Stimulated activated naive B cell treated with anti-CD40 and anti-IgM and Interleukin-4, amounts not matched to agents 10 μg/mL and 1 μg/mL and 100 μg/mL, for 72 hours (primary cell): ENCODE results near the gene RNU7-1.

Source experiments
- ATAC-seq, 2 donors: fragments of 150-1000 bp; cut with Tn5 transposase; replicated peaks; 2 replicates each; pipeline ENCODE4 v1.10.0; 2021; ENCODE audit warnings: moderate library complexity in 1 of 2
- DNase-seq: peaks from one replicate; pipeline ENCODE4 v3.0.0; 2021
- H3K27ac Mint-ChIP-seq: one replicate; pipeline ENCODE4 v1.8.0; 2022; ENCODE audit warnings: mild to moderate bottlenecking, mixed read lengths
- H3K27me3 Mint-ChIP-seq, 2 donors: one replicate each; pipeline ENCODE4 v1.8.0; 2022; ENCODE audit warnings: mixed read lengths in 2 of 2
- H3K36me3 Mint-ChIP-seq, 2 donors: one replicate each; pipeline ENCODE4 v1.8.0; 2022; ENCODE audit warnings: mixed read lengths in 2 of 2, mild to moderate bottlenecking in 1 of 2
- H3K4me1 Mint-ChIP-seq, 2 donors: one replicate each; pipeline ENCODE4 v1.8.0; 2022; ENCODE audit warnings: mixed read lengths in 2 of 2, mild to moderate bottlenecking in 1 of 2
- H3K4me3 Mint-ChIP-seq, 2 donors: one replicate each; pipeline ENCODE4 v1.8.0; 2022; ENCODE audit warnings: mild to moderate bottlenecking in 2 of 2, mixed read lengths in 2 of 2, moderate library complexity in 1 of 2
- H3K9me3 Mint-ChIP-seq, 2 donors: one replicate each; pipeline ENCODE4 v1.8.0; 2022; ENCODE audit warnings: mixed read lengths in 2 of 2, mild to moderate bottlenecking in 1 of 2

RNU7-1 gene

GRCh38 chr12:6938353-6939190 lies 5.0 kb upstream of the RNU7-1 start:
- H3K27me3 Mint-ChIP-seq, result peaks cover 0 to 2% of the 10 kb centered on the region in 2 donors
- peaks cover 37 to 72% of the 10 kb centered on the region in 2 donors for H3K36me3 Mint-ChIP-seq
- DNase-seq (no peak), ATAC-seq (no peak)
- H3K4me1 Mint-ChIP-seq, result peaks cover 57 to 73% of the 10 kb centered on the region in 2 donors
- H3K27ac Mint-ChIP-seq, result peak overlapping the region; percentile 98
- H3K9me3 Mint-ChIP-seq, result no peaks in the 10 kb centered on the region
- peak overlapping the region; percentile 85 to 95 for H3K4me3 Mint-ChIP-seq

- H3K4me3 Mint-ChIP-seq, result peak overlapping the region; percentile 60 to 85
- H3K36me3 Mint-ChIP-seq, result peaks cover 34 to 70% of the 10 kb centered on the region in 2 donors
- peaks cover 59 to 73% of the 10 kb centered on the region in 2 donors for H3K4me1 Mint-ChIP-seq
- H3K9me3 Mint-ChIP-seq, result no peaks in the 10 kb centered on the region
- no peak for ATAC-seq
- DNase-seq, result no peak
- peaks cover 0 to 5% of the 10 kb centered on the region in 2 donors for H3K27me3 Mint-ChIP-seq
- peak overlapping the region; percentile 82 for H3K27ac Mint-ChIP-seq
Observed at GRCh38 chr12:6939191-6939540, 4.5 kb upstream of the RNU7-1 start.

- Mint-ChIP-seq H3K9me3 (no peaks in the 10 kb centered on the region), H3K36me3 (peaks cover 18 to 59% of the 10 kb centered on the region in 2 donors), H3K27me3 (peaks cover 0 to 5% of the 10 kb centered on the region in 2 donors), H3K4me3 (no peak overlapping the region), H3K4me1 (peaks cover 56 to 73% of the 10 kb centered on the region in 2 donors), H3K27ac (peak overlapping the region; percentile 67)
- ATAC-seq (no peak), DNase-seq (no peak)
Observed at GRCh38 chr12:6941267-6941666, 2.3 kb upstream of the RNU7-1 start.

- H3K27me3 Mint-ChIP-seq, result peaks cover 0 to 5% of the 10 kb centered on the region in 2 donors
- H3K4me1 Mint-ChIP-seq, result peaks cover 55 to 73% of the 10 kb centered on the region in 2 donors
- H3K36me3 Mint-ChIP-seq, result peaks cover 14 to 54% of the 10 kb centered on the region in 2 donors
- peak overlapping the region; percentile 67 for H3K27ac Mint-ChIP-seq
- ATAC-seq, result no peak
- DNase-seq, result no peak
- no peaks in the 10 kb centered on the region for H3K9me3 Mint-ChIP-seq
- no peak overlapping the region for H3K4me3 Mint-ChIP-seq
Observed at GRCh38 chr12:6941782-6942181, 1.8 kb upstream of the RNU7-1 start.

GRCh38 chr12:6942331-6942665 lies 1.3 kb upstream of the RNU7-1 start:
- DNase-seq (no peak), ATAC-seq (no peak)
- H3K36me3 Mint-ChIP-seq, result peaks cover 11 to 51% of the 10 kb centered on the region in 2 donors
- peak overlapping the region; percentile 99 for H3K27ac Mint-ChIP-seq
- no peak overlapping the region for H3K4me3 Mint-ChIP-seq
- peaks cover 55 to 73% of the 10 kb centered on the region in 2 donors for H3K4me1 Mint-ChIP-seq
- no peaks in the 10 kb centered on the region for H3K9me3 Mint-ChIP-seq
- peaks cover 0 to 5% of the 10 kb centered on the region in 2 donors for H3K27me3 Mint-ChIP-seq

GRCh38 chr12:6943389-6943721 lies 261 bp upstream of the RNU7-1 start:
- Mint-ChIP-seq H3K4me3 (peak overlapping the region; percentile 83 to 86), H3K36me3 (peaks cover 13 to 54% of the 10 kb centered on the region in 2 donors), H3K4me1 (peaks cover 58 to 78% of the 10 kb centered on the region in 2 donors), H3K27ac (peak overlapping the region; percentile 99), H3K9me3 (no peaks in the 10 kb centered on the region), H3K27me3 (peaks cover 0 to 5% of the 10 kb centered on the region in 2 donors)
- DNase-seq (peak; percentile 73), ATAC-seq (peak; percentile 34 to 52)

- H3K4me3 Mint-ChIP-seq, result peak overlapping the region; percentile 83 to 86
- DNase-seq (peak; percentile 93), ATAC-seq (peak; percentile 49 to 53)
Observed at GRCh38 chr12:6944381-6945186, 968 bp downstream of the RNU7-1 start.

GRCh38 chr12:6945613-6946012 lies 2.0 kb downstream of the RNU7-1 start:
- Mint-ChIP-seq H3K27ac (peak overlapping the region; percentile 99), H3K4me1 (peaks cover 66 to 90% of the 10 kb centered on the region in 2 donors), H3K4me3 (peak overlapping the region; percentile 79 to 83), H3K9me3 (no peaks in the 10 kb centered on the region), H3K27me3 (peaks cover 0 to 5% of the 10 kb centered on the region in 2 donors), H3K36me3 (peaks cover 9 to 44% of the 10 kb centered on the region in 2 donors)
- DNase-seq, result no peak
- ATAC-seq, result no peak

More at GRCh38 chr12:6944381-6945186, 968 bp downstream of the RNU7-1 start:
- H3K27ac Mint-ChIP-seq, result peak overlapping the region; percentile 99
- peaks cover 11 to 51% of the 10 kb centered on the region in 2 donors for H3K36me3 Mint-ChIP-seq
- H3K9me3 Mint-ChIP-seq, result no peaks in the 10 kb centered on the region
- H3K27me3 Mint-ChIP-seq, result peaks cover 0 to 5% of the 10 kb centered on the region in 2 donors
- peaks cover 60 to 80% of the 10 kb centered on the region in 2 donors for H3K4me1 Mint-ChIP-seq

- peak; percentile 12 to 15 for ATAC-seq
- H3K4me1 Mint-ChIP-seq, result peaks cover 68 to 93% of the 10 kb centered on the region in 2 donors
- peak overlapping the region; percentile 79 to 83 for H3K4me3 Mint-ChIP-seq
- peak; percentile 80 for DNase-seq
- H3K9me3 Mint-ChIP-seq, result no peaks in the 10 kb centered on the region
- peaks cover 0 to 5% of the 10 kb centered on the region in 2 donors for H3K27me3 Mint-ChIP-seq
- peaks cover 6 to 42% of the 10 kb centered on the region in 2 donors for H3K36me3 Mint-ChIP-seq
- H3K27ac Mint-ChIP-seq, result peak overlapping the region; percentile 99
Observed at GRCh38 chr12:6946033-6946919, 2.7 kb downstream of the RNU7-1 start.

GRCh38 chr12:6946920-6947374 lies 3.3 kb downstream of the RNU7-1 start:
- H3K9me3 Mint-ChIP-seq, result no peaks in the 10 kb centered on the region
- H3K4me3 Mint-ChIP-seq, result peak overlapping the region; percentile 79 to 83
- peaks cover 10 to 40% of the 10 kb centered on the region in 2 donors for H3K36me3 Mint-ChIP-seq
- peaks cover 68 to 87% of the 10 kb centered on the region in 2 donors for H3K4me1 Mint-ChIP-seq
- DNase-seq (no peak), ATAC-seq (no peak)
- H3K27me3 Mint-ChIP-seq, result peaks cover 0 to 5% of the 10 kb centered on the region in 2 donors
- H3K27ac Mint-ChIP-seq, result peak overlapping the region; percentile 99

- Mint-ChIP-seq H3K4me1 (peaks cover 62 to 81% of the 10 kb centered on the region in 2 donors), H3K4me3 (peak overlapping the region; percentile 28 to 83), H3K36me3 (peaks cover 15 to 42% of the 10 kb centered on the region in 2 donors), H3K27ac (peak overlapping the region; percentile 99), H3K9me3 (no peaks in the 10 kb centered on the region), H3K27me3 (peaks cover 0 to 5% of the 10 kb centered on the region in 2 donors)
- DNase-seq (no peak), ATAC-seq (no peak)
Observed at GRCh38 chr12:6947615-6948014, 4.0 kb downstream of the RNU7-1 start.

GRCh38 chr12:6948873-6949594 lies 5.4 kb downstream of the RNU7-1 start:
- peak overlapping the region; percentile 43 to 68 for H3K4me3 Mint-ChIP-seq
- peaks cover 57 to 86% of the 10 kb centered on the region in 2 donors for H3K4me1 Mint-ChIP-seq
- H3K27ac Mint-ChIP-seq, result peak overlapping the region; percentile 94
- DNase-seq (no peak), ATAC-seq (no peak)
- peaks cover 28 to 51% of the 10 kb centered on the region in 2 donors for H3K36me3 Mint-ChIP-seq
- H3K9me3 Mint-ChIP-seq, result no peaks in the 10 kb centered on the region
- no peaks in the 10 kb centered on the region for H3K27me3 Mint-ChIP-seq

GRCh38 chr12:6950401-6950801 lies 6.8 kb downstream of the RNU7-1 start:
- H3K9me3 Mint-ChIP-seq, result no peaks in the 10 kb centered on the region
- no peaks in the 10 kb centered on the region for H3K27me3 Mint-ChIP-seq
- peak overlapping the region; percentile 100 for H3K27ac Mint-ChIP-seq
- H3K4me1 Mint-ChIP-seq, result peaks cover 62 to 86% of the 10 kb centered on the region in 2 donors
- peak overlapping the region; percentile 93 to 98 for H3K4me3 Mint-ChIP-seq
- peaks cover 38 to 60% of the 10 kb centered on the region in 2 donors for H3K36me3 Mint-ChIP-seq
- ATAC-seq (no peak), DNase-seq (no peak)
